8988T (cell line): Measurements from ENCODE around the gene P2RY12.

ENCODE experiments used
- DNase-seq: peaks from one replicate; pipeline ENCODE4 v3.0.0; 2011

The P2RY12 gene

DNA sequence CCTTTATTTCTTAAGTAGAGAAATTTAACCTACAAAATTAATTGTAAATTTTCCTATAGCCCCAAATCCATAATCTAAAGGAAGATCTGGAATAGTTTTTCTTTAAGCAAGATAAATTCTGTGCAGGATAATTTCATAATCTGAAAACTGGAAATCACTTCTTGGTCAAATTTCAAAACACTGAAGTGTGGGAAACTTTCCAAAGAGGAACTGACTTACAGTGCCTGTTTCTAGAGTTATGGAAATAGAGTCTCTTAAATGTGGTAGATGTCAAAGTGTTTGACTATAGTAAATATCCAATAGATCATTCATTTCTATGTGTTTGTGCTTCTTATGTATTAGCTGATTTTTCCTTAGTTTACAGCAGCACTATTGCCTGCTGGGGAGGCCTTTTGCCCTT, 53.7 kb downstream of the P2RY12 start:
- DNase-seq, result no peak

DNA sequence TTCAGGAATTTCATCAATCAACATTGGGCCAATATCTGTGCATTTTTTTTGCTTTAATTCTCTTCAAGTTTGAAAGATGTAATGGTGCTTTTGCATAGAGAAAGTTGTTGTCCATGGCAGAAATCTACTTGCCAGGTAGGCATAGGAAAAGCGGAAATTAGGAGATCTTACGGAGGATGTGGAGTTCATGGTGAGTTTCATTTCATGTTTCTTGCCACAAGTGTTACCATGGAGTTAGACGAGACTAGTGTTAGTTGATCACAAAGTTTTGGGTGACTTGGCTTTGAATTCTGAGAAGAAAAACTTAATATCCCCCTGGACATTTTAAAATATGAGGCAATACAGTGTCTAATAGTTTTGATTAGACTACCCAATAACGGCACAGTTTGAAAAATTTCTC, 54.2 kb downstream of the P2RY12 start:
- no peak for DNase-seq

DNA sequence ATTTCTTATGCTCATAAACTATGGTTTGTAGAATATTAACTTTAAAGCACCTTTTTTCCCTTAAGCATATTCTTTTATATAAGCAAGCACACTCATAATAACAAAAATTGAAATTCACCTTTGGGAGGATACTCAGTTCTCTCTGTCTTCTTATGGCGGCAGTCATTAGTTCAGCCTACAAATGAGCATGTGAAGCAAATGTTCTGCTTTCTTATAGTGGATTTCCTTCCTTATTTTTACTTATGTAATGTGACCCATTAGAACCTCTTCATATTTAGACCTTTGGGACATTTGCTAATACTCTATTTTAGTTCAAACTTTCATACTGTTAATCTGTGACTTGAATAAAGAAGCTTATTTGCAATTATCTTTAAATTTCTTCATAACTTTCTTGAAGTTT, 55.2 kb downstream of the P2RY12 start, which contains the start of gene P2RY13:
Gene P2RY13, minus strand, starts transcription at position 187 of the 400 bp plus-strand sequence. Its CDS starts 21 bp downstream, at position 166.
- DNase-seq, result no peak

DNA sequence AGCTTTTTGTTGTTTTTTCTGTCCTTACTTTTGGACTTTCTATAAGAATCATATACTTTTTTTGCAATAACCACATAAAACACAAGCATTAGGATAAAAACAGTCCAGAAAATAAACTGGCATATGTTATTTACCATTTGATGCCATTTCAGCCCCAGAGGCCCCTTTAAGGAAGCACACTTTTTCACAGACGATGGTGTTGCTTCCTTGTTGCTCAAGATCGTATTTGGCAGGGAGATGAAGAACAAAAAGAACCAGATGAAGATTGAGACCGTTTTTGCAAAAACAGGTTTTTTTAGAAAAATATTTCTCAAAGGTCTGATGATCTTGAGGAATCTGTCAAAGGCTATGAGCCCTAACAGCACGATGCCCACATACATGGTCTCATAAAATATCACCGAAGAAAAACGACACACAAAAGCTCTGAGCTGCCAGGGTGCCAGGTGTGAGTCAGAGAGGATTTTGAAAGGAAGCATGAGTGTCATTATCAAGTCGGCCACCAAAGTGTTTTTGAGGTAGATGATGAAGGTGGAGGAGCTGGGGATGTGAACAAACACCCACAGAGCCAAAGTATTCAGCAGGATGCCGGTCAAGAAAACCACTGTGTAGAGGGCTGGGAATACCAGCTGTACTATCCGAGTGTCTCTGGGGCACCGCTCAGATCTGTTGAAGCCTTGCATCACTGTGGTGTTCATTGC, 56.1 kb downstream of the P2RY12 start:
- no peak for DNase-seq

DNA sequence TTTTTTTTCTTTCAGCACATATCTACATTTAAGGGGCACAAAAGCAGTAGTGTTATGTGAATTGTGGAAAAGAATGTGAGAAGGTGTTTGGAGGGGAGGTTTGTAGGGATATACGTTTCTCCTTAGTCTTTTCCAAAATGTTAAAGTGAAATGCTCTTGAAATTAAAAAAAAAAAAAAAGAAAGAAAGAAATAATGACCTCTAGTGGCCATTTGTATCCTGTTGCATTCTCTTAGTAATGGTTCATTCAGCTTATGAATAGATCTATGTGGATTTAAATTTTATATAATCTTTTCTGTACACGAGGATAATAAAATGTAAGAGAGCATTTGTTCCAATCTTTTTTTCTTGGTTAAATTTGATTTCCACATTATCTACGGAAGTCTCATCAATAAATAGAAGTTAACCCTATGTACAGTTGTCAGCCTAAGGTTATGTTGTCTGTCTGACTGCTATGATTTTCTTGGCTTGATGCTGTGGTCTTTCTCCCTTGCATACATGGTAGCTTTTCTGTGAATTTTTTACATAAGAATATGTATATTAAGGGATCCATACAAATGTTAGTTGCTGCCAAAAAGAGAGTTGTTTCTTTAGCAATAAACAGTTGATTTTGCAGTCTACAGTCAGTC, 56.9 kb downstream of the P2RY12 start:
- DNase-seq, result no peak

DNA sequence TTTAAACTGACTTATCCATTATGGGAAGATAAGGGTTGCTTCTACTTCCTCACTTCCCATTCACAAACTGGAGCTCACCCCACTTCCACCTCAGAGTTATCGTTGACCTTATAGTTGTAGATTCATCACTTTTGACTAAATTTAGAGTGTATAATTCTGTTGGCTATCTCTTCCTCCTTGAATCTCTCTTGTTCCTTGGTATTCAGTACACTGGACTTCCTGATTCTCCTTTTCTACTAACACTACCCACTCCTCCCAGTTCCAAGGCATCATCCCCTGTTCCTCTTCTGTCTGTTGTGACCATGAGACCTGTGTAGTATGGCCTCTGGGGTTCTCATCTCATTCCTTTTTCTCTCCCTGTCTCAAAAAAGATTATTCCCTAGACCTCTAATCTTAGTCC, 62.0 kb downstream of the P2RY12 start:
- DNase-seq, result no peak

DNA sequence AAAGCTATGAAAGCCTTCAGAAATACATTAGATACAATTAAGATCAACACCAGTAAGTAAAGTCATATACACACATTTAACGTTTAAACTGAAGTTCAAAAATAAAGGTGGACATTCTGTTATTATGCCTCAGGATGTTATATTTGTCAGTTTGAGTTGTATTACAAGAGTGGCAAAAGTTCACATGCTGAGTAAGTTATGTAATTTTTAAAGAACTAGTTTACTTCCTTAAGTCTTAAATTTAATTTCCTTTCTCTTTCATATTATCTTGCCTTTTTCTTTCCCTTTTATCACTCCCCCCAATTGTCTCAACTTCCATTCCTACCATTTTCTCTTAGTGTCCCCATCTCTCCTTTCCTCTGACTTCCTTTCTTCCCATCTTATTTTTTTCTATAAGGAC, 63.0 kb downstream of the P2RY12 start:
- no peak for DNase-seq

DNA sequence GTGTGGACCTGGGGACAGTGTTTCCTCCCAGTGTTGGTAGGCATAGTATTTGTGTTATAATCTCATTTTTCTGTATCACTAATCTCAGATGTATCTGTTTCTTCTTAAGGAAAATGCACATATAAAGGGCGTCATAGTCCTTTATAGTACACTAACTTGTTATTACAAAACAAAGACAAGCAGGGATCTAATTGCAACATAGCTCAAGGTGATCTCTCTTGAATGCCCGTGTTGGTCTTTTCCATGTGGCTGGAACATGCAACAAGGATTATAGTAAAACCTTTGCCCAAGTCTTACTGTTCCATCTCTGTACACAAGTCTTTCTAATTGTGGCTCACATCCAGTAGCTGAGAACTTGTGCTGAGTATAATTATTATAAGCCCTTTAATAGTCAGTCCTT, 64.4 kb downstream of the P2RY12 start:
- no peak for DNase-seq

DNA sequence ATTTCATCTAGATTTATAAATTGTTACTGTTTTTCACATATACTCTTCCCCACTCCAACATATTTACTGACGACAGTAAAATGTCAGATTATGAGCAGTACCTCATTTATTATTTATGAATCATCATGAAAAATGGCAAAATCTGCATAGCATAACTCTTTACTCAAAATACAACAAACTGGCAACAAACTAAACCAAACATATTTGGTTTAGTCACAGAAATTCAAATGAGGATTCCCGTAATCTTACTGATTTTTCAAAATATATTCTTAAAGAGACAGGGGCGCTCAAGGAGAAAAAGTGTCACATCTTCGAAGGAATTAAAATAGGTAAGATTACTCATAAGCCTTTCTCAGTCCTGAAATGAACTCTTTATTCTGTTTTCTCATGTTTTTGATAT, 64.9 kb downstream of the P2RY12 start:
- DNase-seq, result no peak

DNA sequence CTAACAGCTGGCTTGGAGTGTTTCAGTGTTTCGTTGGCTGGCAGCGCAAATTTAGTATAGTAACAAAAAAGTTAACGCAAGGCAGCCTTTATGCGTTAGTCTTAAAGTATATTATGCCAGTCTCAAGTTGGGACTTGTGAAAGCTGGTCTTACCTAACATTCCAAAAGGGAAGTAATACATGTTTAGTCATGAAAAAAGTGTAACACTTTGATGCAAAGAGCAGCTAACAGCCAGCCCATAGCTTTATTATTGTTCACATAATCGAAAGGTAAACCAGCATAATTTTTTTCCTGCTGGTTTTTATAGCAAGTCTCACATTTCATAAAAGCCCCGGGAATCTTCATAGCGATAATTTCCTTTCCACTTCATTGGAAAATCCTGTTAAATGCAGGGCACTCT, 65.6 kb downstream of the P2RY12 start:
- DNase-seq, result no peak

DNA sequence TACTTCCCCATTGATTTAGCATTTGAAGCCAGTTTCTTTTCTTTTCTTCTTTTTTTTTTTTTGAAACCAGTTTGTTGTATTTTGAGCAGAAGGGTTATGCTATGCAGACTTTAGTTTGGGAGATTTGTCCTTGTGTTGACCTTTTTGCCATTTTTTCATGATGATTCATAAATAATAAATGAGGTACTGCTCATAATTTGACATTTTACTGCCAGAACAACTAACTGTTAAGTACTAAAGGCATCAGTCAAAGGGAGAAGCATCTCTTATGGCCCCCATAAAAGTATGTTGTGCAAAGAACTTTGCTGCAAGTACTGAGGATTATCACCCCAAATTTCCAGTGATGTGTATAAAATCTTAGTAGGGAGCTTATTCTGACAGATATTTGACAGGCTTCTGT, 66.2 kb downstream of the P2RY12 start:
- DNase-seq, result no peak

DNA sequence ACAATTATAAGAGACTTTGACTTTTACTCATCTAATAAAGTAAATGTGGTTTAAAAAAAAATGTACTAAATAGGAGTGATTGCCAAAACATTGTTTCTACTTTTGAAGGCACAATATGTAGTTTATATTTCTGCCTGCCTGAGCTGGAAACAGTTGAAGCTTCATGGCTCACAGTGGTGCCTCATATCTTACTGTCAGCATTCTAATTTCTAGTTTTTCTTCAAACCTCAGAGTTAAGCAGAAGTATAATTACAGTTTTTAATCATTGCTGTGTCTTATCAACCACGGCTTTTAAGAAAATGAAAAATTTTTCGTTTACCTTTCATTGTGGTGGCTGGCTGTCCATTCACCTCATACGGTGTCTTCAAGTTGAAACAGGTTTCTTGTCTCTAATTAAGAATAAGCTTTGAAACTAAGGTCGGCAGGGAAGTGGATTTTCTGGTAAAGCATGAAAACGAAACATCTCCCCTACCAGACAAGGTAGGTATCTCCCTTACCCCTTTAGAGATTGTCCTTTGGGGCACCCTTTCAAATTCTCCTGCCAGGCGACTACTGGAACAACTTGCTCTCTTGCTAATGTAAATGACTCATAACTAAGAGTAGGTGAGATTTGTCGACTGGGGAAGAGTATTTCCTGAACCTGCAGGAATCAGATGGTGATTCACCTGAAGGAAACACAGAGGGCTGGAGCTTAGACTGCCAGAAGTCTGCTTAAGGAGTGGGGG, 68.1 kb downstream of the P2RY12 start, which contains the start of gene GPR87:
Gene GPR87, minus strand, starts transcription at position 554 of the 725 bp plus-strand sequence. CDS start 16,720 bp downstream, outside the sequence.
- peak; percentile 35 for DNase-seq

DNA sequence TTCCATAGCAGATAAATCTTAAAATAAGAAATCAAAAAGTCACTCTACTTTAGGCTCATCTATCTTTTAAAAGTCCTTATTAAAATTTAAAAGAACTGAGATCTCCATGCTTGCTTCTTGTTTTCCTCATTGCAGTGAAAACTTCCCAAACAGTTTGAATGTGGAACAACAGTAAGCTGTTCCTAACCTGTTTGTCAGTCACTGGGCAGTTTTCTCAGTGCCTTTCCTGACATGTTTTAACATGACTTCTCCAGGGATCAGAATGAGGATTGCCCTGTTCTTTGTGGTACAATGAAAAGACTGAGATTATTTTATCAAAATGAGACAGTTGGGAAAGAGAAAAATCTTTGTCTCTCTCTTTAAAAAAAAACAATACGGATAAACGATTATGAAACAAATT, 68.7 kb downstream of the P2RY12 start:
- DNase-seq, result no peak

DNA sequence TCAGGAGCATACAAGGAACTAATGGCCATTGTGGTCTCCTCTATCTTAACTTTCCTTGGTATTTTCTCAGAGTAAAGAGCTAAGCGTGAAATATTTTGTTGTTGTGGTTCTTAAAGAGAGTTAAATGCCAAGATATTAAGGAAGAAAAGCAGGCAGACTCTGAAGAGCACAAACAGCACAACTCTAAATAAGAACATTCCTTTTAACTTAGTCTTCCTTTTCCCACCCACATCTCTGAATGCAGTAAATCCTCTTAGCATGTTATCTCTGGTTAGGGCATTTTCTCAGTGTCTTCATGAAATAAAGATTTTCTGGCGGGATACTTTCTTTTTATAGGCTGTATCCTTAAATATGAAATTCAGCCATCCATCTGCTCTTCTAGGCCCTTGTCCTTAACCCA, 69.4 kb downstream of the P2RY12 start:
- no peak for DNase-seq

DNA sequence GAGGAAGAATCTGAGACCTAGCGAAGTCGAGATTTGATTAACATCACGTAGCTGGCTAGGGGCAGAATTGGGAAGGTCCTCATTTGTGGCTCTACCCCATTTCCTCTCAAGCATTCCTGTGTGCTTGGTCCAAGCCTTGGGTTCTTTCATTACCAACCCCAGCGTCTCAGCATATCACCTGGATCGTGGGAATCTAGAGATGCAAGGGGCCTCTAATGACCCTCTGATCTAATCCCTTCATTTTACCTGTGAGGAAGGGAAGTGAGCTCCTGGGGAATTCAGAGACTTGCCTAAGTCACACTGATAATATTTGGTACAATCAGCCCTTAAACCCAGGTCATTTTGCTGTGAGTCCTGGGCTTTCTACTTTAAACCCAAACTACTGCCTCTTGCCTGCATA, 70.0 kb downstream of the P2RY12 start:
- no peak for DNase-seq

DNA sequence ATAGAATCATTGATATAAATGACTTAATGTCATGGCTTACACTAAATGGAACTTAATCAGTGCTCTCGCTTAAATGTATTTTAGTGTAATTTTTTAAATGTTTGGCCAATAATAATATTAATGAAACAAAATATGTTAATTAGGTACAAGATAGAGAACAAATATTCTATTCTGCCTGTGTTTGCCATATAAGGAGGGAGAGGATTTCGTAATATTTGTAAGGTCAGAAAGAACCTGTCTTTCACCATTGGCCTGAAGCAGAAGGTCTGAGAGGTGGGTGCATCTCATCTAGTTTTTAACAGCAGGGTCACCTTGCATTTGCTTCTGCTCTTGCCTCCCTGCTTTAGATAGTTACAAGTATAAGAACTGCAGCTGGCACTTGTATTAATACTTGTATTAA, 70.4 kb downstream of the P2RY12 start:
- no peak for DNase-seq

DNA sequence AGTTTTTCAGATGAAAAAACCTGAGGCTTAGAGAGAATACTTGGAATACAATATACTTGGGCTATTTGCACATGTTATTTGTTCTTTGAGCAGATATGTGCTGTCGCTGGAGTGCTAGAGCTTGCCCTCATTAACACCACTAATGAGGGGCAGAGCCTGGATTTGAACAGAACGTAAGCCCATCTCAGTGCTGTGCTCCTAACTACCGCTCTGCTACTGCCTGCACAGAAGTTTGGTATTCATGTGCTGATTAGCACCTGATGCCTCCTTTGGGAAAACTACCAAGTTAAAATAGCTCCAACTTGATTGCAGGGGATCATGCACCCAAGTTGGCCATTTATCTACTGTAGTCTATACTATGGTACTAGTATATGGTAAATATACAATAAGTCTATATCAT, 71.6 kb downstream of the P2RY12 start:
- no peak for DNase-seq

DNA sequence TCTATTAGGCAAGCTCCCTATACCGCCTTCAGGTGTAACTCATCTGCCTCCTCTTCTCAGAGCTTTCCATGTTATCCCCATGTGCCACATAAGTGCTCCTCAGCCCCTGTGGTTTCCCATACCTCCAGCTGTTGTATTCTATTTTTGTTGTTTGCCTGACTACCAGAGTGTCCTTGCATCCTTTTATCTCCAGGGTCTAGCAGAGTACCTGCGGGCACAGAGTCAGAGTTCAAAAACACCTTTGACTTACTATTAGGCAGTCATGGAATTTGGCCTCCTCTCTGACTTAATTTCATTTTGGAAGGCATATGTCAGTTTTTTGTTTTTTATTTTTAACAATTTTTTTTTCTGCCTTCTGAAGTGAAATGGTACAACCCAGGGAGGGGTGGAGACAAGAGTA, 75.0 kb downstream of the P2RY12 start:
- DNase-seq, result no peak

DNA sequence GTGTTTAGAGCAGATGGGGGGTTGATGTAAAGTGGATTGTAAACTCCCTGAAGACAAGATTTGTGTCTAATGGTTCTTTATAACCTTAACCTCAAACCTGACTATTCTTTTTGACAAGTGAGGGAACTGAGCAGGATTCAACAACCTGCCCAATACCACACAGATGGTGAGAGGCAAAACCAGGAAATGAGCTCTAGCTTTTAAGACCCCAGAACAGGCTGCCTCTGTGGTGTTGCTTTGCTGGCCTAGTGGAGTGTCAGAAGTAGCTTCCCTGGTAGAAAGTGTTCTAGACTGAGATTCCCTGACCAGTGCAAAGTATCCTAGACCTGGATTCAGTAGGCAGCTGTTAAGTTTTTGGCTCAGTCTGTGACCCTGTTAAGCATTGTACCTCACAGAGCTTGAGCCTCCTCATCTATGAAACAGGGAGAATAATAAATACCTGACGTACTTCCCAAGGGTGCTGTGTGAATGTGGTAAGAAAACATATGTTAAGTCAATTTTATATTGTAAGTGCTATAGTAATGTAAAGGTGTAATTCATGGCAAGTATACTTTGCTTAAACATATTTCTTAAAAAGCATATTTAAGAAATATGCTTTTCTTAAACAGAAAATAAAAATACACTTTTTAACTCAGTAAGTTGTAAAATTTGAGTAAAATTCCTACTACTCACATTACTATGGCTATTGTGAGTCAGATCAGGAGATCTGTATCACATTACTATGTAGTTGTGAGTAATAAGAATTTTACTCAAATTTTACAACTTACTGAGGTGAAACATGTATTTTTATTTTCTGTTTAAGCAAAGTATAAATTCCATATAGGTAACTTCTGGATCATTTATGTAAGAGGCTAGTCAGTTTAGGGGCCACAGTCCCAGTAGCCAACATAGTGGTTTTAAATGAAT, 76.7 kb downstream of the P2RY12 start:
- no peak for DNase-seq

DNA sequence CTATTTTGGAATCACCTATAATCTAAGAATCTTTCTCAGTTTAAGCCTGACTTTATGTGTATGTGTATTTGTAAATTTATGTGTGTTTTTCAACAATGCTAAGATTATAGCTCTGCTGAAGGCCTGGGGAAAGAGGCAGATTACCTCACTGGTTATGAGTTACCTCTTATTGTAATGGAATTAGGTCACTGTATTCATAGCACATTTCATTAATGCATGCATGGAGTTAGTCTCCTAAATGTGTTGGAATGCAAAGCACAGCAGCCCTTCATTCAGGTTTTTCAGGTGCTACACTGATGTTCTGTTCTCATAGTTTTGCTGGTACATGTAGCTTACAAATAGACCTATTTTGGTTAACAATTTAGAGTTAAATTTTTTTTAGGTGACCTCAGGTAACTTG, 77.4 kb downstream of the P2RY12 start:
- no peak for DNase-seq

DNA sequence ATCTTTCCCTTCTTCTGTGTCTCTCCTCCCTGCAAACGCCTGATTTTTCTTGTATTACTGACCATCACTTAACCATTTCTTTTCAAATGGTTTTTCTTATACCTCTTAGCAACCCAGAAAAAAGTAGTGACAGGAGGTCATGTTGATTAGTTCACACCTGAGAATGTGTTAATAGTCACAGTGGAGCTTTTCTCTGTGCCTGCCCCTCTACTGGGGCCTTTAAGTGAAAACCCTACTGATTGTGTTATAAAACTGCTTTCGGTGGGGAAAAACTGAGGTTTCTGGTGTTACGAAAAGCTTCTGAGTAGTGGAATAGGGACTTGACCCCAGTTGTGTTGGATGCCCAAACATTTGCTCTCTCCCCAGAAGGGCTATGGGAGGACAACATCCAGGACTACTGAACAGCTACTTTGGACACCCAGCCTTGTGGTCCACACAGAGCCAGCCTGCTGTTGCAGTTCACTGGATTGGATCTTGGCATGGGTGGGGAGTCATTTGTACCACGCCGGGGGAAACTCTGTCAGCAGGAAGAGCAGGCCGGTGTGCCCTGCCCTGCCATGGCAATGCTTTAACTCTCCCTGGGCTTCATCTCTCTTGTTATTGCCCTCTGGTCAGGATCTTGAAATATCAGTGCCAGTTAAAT, 78.3 kb downstream of the P2RY12 start:
- no peak for DNase-seq

DNA sequence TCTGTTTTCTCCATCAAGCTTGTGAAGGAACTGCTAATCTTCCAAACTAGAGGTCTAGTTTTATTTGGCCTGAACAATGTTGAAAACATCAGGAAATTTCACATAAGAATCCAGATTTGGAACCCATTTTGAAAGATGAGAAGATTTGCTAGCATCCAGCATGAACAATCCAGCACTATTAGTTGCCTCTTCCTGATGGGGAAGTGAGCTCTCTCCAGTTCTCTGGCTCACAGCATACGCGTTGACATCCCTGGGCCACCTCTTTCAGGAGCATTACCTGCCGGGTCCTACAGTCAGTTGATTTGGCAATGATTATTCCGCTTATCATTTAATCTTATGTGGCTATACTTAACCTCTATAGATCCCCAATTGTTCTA, 78.8 kb downstream of the P2RY12 start:
- DNase-seq, result no peak
